ENCODE data around the gene FN3K.
A peak's percentile ranks its signal among the peaks of the same experiment; 100 is the strongest.

The FN3K gene

GRCh38 chr17:82703935-82704865 is 31.2 kb upstream of the FN3K start:
- DNase-seq (ENCODE audit: low read depth in 2 of 2), result no peak

GRCh38 chr17:82704886-82705285 is 30.5 kb upstream of the FN3K start:
- no peak for DNase-seq (ENCODE audit: low read depth in 2 of 2)

- DNase-seq (ENCODE audit: low read depth in 2 of 2), result no peak
Observed at GRCh38 chr17:82705756-82706155, 29.7 kb upstream of the FN3K start.

GRCh38 chr17:82709024-82709675 is 26.3 kb upstream of the FN3K start:
- no peak for DNase-seq (ENCODE audit: low read depth in 2 of 2)

- no peak for DNase-seq (ENCODE audit: low read depth in 2 of 2)
Observed at GRCh38 chr17:82709676-82710498, 25.5 kb upstream of the FN3K start.

GRCh38 chr17:82710499-82711232 is 24.7 kb upstream of the FN3K start:
- DNase-seq (ENCODE audit: low read depth in 2 of 2), result no peak

- no peak for DNase-seq (ENCODE audit: low read depth in 2 of 2)
Observed at GRCh38 chr17:82713071-82713723, 22.2 kb upstream of the FN3K start.

- peak; percentile 80 to 92 for DNase-seq (ENCODE audit: low read depth in 2 of 2)
Observed at GRCh38 chr17:82716203-82717010, 19.0 kb upstream of the FN3K start, which contains the start of gene FN3KRP. Gene FN3KRP, plus strand, starts transcription at chr17:82716706. Its CDS starts 50 bp downstream, at chr17:82716756.

GRCh38 chr17:82718986-82719685 is 16.3 kb upstream of the FN3K start:
- DNase-seq (ENCODE audit: low read depth in 2 of 2), result no peak

- DNase-seq (ENCODE audit: low read depth in 2 of 2), result no peak
Observed at GRCh38 chr17:82720204-82720603, 15.2 kb upstream of the FN3K start.

GRCh38 chr17:82722341-82723013 is 12.9 kb upstream of the FN3K start:
- no peak for DNase-seq (ENCODE audit: low read depth in 2 of 2)

GRCh38 chr17:82723169-82723807 is 12.1 kb upstream of the FN3K start:
- DNase-seq (ENCODE audit: low read depth in 2 of 2), result no peak

- DNase-seq (ENCODE audit: low read depth in 2 of 2), result no peak
Observed at GRCh38 chr17:82726427-82726826, 9.0 kb upstream of the FN3K start.

GRCh38 chr17:82729479-82730260 is 5.7 kb upstream of the FN3K start:
- DNase-seq (ENCODE audit: low read depth in 2 of 2), result no peak

- no peak for DNase-seq (ENCODE audit: low read depth in 2 of 2)
Observed at GRCh38 chr17:82732118-82732743, 3.2 kb upstream of the FN3K start.

GRCh38 chr17:82736511-82737185 is 1.2 kb downstream of the FN3K start:
- DNase-seq (ENCODE audit: low read depth in 2 of 2), result no peak
